MM.1S (cell line): Measurements from ENCODE around the gene SS18L1.

Experiments
- DNase-seq: peaks from one replicate; pipeline ENCODE4 v3.0.0-alpha.2; 2015
- H2AFZ ChIP-seq: fragments of 300-600 bp; sonication (generic); 2 replicates; pipeline ENCODE4 v1.6.0; 2016; ENCODE audit warnings: antibody characterized with exemption, low read length
- H3F3A ChIP-seq: fragments of 300-600 bp; sonication (generic); 2 replicates; pipeline ENCODE4 v1.6.1; 2016; ENCODE audit warnings: mild to moderate bottlenecking, antibody characterized with exemption, low read length, moderate library complexity, mixed read lengths; ENCODE audit not compliant: insufficient read depth
- H3K27ac ChIP-seq: fragments of 300-600 bp; sonication (generic); 2 replicates; pipeline ENCODE4 v1.5.1; 2016; ENCODE audit warnings: mild to moderate bottlenecking, low read length
- H3K27me3 ChIP-seq: fragments of 300-600 bp; sonication (generic); replicated peaks from 2 replicates; pipeline ENCODE4 v1.6.0; 2016; ENCODE audit warnings: low read length; ENCODE audit not compliant: insufficient read depth
- H3K36me3 ChIP-seq: fragments of 300-600 bp; sonication (generic); replicated peaks from 2 replicates; pipeline ENCODE4 v1.6.1; 2016; ENCODE audit warnings: mild to moderate bottlenecking, low read length, mixed read lengths; ENCODE audit not compliant: insufficient read depth
- H3K4me1 ChIP-seq: fragments of 300-600 bp; sonication (generic); 2 replicates; pipeline ENCODE4 v1.6.1; 2016; ENCODE audit warnings: low read length, mixed read lengths
- H3K4me2 ChIP-seq: fragments of 300-600 bp; sonication (generic); 2 replicates; pipeline ENCODE4 v1.6.0; 2016; ENCODE audit warnings: low read depth, low read length
- H3K4me3 ChIP-seq: fragments of 300-600 bp; sonication (generic); 2 replicates; pipeline ENCODE4 v1.5.1; 2016; ENCODE audit warnings: low read length, mixed read lengths
- H3K79me2 ChIP-seq: fragments of 300-600 bp; sonication (generic); 2 replicates; pipeline ENCODE4 v1.6.1; 2016; ENCODE audit warnings: mixed run types, low read length, mixed read lengths
- H3K9ac ChIP-seq: fragments of 300-600 bp; sonication (generic); 2 replicates; pipeline ENCODE4 v1.6.1; 2016; ENCODE audit warnings: low read length, mixed read lengths
- H3K9me2 ChIP-seq: fragments of 300-600 bp; sonication (generic); replicated peaks from 2 replicates; pipeline ENCODE4 v1.6.1; 2016; ENCODE audit warnings: mild to moderate bottlenecking, low read length, mixed read lengths; ENCODE audit not compliant: insufficient read depth
- H3K9me3 ChIP-seq: fragments of 300-600 bp; sonication (generic); replicated peaks from 2 replicates; pipeline ENCODE4 v1.6.1; 2016; ENCODE audit warnings: mild to moderate bottlenecking, low read length, mixed read lengths; ENCODE audit not compliant: insufficient read depth
- H4K20me1 ChIP-seq: fragments of 300-600 bp; sonication (generic); 2 replicates; pipeline ENCODE4 v1.6.1; 2016; ENCODE audit warnings: mild to moderate bottlenecking, low read length, moderate library complexity, mixed read lengths; ENCODE audit not compliant: insufficient read depth
- EZH2 ChIP-seq: fragments of 300-600 bp; sonication (generic); optimal IDR thresholded peaks from 2 replicates; pipeline ENCODE3; 2017; ENCODE audit warnings: low read depth, mild to moderate bottlenecking, antibody characterized with exemption, low read length, mixed read lengths
- EZH2phosphoT487 ChIP-seq: fragments of 300-600 bp; sonication (generic); IDR thresholded peaks from 2 replicates; pipeline ENCODE4 v1.6.1; 2018; ENCODE audit warnings: antibody characterized with exemption, low read length
- TF ChIP-seq, protein P1 (sequence below): fragments of 300-600 bp; sonication (generic); IDR thresholded peaks from 2 replicates; pipeline ENCODE4 v1.5.1; 2016; ENCODE audit warnings: antibody characterized with exemption, low read length, mixed read lengths

The SS18L1 gene

DNA sequence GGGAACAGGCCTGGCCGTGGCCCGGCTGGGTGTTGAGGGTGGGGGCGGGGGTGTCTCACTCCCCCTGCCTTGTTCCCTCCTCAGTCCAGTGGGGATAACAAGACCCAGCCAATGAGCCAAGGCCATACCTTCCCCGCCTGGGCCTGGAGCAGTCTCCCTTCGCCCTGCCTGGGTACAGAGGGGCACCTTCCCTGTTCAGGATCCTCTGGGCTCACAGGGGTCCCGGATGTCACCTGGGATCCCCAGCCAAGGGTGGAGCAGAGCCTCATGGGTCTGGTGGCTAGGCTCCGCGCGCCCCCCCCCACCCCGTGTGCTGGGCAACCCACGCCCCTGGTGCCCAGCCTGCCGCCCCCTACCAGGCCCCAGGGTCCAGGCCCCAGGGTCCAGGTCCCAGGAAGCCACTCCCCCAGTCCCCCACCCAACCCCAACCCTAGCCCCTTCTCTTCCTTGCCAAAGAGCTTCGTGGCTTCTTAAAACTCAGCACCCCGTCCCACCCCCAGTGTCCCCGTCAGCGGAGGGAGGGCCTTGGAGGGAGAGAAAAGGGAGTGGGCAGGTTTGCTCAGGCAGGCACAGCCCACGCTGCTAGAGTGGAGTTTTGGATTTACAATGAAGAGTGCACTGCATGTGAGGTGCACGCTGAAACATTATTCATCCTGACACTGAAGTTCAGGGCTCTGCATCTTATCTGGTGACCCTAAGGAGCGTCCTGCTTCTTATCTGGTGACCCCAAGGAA is 64.7 kb downstream of the SS18L1 start:
- Histone ChIP-seq H3K4me2 (no peak overlapping the region), H3K36me3 (no peaks in the 10 kb centered on the region), H4K20me1 (no peaks in the 10 kb centered on the region), H3K9me3 (no peaks in the 10 kb centered on the region), H3K79me2 (no peaks in the 10 kb centered on the region), H3K9ac (no peak overlapping the region), H2AFZ (no peak overlapping the region), H3K27ac (no peak overlapping the region), H3K9me2 (no peaks in the 10 kb centered on the region), H3F3A (no peaks in the 10 kb centered on the region), H3K4me1 (no peaks in the 10 kb centered on the region), H3K4me3 (no peak overlapping the region), H3K27me3 (peaks cover 39% of the 10 kb centered on the region)
- no peak for TF ChIP-seq EZH2phosphoT487
- TF ChIP-seq EZH2 = no peak
- TF ChIP-seq, protein P1, sequence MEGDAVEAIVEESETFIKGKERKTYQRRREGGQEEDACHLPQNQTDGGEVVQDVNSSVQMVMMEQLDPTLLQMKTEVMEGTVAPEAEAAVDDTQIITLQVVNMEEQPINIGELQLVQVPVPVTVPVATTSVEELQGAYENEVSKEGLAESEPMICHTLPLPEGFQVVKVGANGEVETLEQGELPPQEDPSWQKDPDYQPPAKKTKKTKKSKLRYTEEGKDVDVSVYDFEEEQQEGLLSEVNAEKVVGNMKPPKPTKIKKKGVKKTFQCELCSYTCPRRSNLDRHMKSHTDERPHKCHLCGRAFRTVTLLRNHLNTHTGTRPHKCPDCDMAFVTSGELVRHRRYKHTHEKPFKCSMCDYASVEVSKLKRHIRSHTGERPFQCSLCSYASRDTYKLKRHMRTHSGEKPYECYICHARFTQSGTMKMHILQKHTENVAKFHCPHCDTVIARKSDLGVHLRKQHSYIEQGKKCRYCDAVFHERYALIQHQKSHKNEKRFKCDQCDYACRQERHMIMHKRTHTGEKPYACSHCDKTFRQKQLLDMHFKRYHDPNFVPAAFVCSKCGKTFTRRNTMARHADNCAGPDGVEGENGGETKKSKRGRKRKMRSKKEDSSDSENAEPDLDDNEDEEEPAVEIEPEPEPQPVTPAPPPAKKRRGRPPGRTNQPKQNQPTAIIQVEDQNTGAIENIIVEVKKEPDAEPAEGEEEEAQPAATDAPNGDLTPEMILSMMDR = no peak
- DNase-seq = no peak

DNA sequence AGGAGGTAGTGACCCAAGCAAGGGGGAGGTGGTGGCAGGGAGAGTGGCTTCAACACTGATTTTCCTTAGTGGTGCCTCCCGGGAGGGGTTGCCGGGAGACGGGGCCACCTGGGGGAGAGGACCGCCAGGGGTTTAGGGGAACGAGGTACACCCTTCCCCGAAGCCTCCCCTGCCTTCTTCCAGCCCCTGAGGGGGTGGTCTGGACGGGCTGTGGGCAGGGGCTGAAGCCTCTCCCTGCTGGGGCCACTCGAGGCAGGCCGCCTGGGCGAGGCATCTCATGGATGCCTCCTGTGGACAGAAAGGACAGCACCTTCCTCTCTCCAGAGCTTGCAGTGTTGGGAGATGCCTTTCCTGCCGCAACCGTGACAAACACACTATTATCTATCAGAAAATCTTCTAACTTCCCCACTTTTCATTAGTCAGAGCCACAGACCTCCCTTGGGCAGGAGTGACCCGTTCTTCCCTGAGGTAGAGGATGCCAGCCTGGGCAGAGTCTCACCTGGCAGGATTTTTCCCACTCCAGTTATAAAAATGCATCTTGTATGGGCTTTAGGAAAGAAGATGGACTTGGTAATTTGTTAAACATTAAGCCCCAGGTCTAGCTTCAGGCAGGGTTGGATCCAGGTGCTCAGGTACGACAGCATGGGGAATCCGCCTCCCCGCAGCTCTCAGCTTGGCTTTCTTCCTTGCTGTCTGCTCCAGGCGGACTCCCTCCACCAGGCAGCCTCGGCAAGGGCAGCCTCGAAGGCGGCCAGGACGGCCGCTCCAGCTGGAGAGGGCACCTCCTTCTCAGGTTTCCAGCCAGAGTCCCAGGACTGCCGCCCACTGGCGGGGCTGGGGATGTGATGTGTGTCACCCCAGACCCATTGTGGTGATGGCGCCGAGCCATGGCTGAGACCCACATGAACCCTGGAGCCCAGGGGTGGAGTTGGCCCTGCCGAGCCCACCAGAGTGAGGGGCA is 65.5 kb downstream of the SS18L1 start:
- H3K9me3 ChIP-seq = no peaks in the 10 kb centered on the region
- H3K27me3 ChIP-seq = peaks cover 43% of the 10 kb centered on the region
- H4K20me1 ChIP-seq = no peaks in the 10 kb centered on the region
- no peaks in the 10 kb centered on the region for H3K9me2 ChIP-seq
- no peak overlapping the region for H3K4me3 ChIP-seq
- no peak overlapping the region for H3K4me2 ChIP-seq
- no peak overlapping the region for H3K27ac ChIP-seq
- no peaks in the 10 kb centered on the region for H3K79me2 ChIP-seq
- no peak for DNase-seq
- no peaks in the 10 kb centered on the region for H3K4me1 ChIP-seq
- no peak overlapping the region for H2AFZ ChIP-seq
- H3K36me3 ChIP-seq = no peaks in the 10 kb centered on the region
- TF ChIP-seq, protein P1 = no peak
- no peaks in the 10 kb centered on the region for H3F3A ChIP-seq
- H3K9ac ChIP-seq = no peak overlapping the region

DNA sequence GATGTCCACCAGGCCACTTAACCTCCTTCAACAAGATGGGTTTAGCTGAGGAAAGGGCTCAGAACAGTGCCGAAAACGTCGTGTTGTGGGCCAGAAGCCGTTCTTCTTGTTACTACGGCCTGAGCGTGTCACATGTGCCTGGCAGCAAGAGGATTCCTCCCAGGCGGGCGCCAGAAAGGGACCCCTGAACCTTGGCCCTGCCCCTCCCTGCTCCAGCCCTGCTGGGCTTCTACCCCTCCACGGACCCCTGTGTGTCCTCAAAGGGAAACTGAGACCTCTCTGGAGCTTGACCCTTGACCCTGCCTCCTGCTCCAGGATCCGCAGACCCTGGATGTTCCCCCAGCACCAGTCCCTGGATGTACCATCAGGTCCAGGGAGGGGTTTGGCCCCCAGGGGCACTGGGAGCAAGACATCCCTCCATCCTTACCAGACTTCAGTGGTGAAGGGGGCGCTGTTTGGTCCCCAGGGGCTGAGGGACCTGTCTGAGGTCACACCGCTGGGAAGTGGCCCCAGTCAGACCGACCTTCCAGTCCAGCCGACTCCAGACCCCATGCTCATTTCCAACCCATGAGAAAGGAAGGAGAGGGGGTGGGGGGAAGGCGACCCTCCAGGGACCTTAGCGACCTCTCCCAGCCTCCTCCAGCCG is 66.4 kb downstream of the SS18L1 start:
- Histone ChIP-seq H3K4me2 (no peak overlapping the region), H3K27ac (no peak overlapping the region), H3K9me2 (no peaks in the 10 kb centered on the region), H2AFZ (no peak overlapping the region), H4K20me1 (no peaks in the 10 kb centered on the region), H3K9me3 (no peaks in the 10 kb centered on the region), H3K79me2 (no peaks in the 10 kb centered on the region), H3F3A (no peaks in the 10 kb centered on the region), H3K4me1 (no peaks in the 10 kb centered on the region), H3K9ac (no peak overlapping the region), H3K36me3 (no peaks in the 10 kb centered on the region), H3K27me3 (peaks cover 52% of the 10 kb centered on the region), H3K4me3 (no peak overlapping the region)
- DNase-seq = no peak
- TF ChIP-seq EZH2phosphoT487 = no peak
- TF ChIP-seq EZH2 = no peak
- TF ChIP-seq, protein P1 = no peak
